Esophagus mucosa (tissue), 1 donor: ENCODE measurements around the gene ADGRF4. TPM values are rescaled to one million over a fixed set of nuclear protein-coding genes. Genes with fewer than 3 reads are reported as not detected.
"Not testable (repeated sequence)": the region's sequence is repeated elsewhere in the genome, so short reads cannot be mapped to it uniquely, and the experiment has no call there.

ENCODE experiments used
- ATAC-seq: fragments of 200-7000 bp; cut with Tn5 transposase; one replicate; pipeline ENCODE4 v1.9.1; 2020
- total RNA-seq: library from RNA; stranded (reverse); gene quantifications from one replicate; pipeline ENCODE4 v1.2.4, GENCODE V29; 2023
- donor health status: DM: yes; HTN: yes; CAD: no.

Gene ADGRF4
- total RNA-seq, 1 donor from 2014 or later: 13.6 TPM

- no peak for ATAC-seq
Observed at GRCh38 chr6:47736083-47736700, 37.8 kb downstream of the ADGRF4 start.

GRCh38 chr6:47737406-47737805 is 39.0 kb downstream of the ADGRF4 start:
- no peak for ATAC-seq

- ATAC-seq: no peak
Observed at GRCh38 chr6:47740714-47741113, 42.3 kb downstream of the ADGRF4 start.

GRCh38 chr6:47741807-47742206 is 43.4 kb downstream of the ADGRF4 start:
- peak; percentile 97 for ATAC-seq

- no peak for ATAC-seq
Observed at GRCh38 chr6:47743744-47744143, 45.4 kb downstream of the ADGRF4 start.

GRCh38 chr6:47745269-47745668 is 46.9 kb downstream of the ADGRF4 start:
- not testable (repeated sequence) for ATAC-seq

GRCh38 chr6:47749757-47750156 is 51.4 kb downstream of the ADGRF4 start:
- ATAC-seq: no peak

GRCh38 chr6:47752801-47753200 is 54.4 kb downstream of the ADGRF4 start:
- ATAC-seq: no peak

GRCh38 chr6:47759364-47759763 is 61.0 kb downstream of the ADGRF4 start:
- no peak for ATAC-seq

- ATAC-seq: no peak
Observed at GRCh38 chr6:47762502-47762901, 64.1 kb downstream of the ADGRF4 start.

GRCh38 chr6:47766445-47766844 is 68.1 kb downstream of the ADGRF4 start:
- ATAC-seq: no peak

- no peak for ATAC-seq
Observed at GRCh38 chr6:47767102-47767501, 68.7 kb downstream of the ADGRF4 start.

- ATAC-seq: no peak
Observed at GRCh38 chr6:47769982-47770381, 71.6 kb downstream of the ADGRF4 start.

Other genes starting within 250 kb of the ADGRF4 start
- 25.8 TPM for gene CD2AP, start 220.8 kb upstream of the ADGRF4 start, total RNA-seq
- not detected for gene OPN5, start 83.5 kb downstream of the ADGRF4 start, total RNA-seq